ENCODE measurements around the gene MS4A15.
"Not testable (repeated sequence)": the region's sequence is repeated elsewhere in the genome, so short reads cannot be mapped to it uniquely, and the experiment has no call there.

The MS4A15 gene, protein sequence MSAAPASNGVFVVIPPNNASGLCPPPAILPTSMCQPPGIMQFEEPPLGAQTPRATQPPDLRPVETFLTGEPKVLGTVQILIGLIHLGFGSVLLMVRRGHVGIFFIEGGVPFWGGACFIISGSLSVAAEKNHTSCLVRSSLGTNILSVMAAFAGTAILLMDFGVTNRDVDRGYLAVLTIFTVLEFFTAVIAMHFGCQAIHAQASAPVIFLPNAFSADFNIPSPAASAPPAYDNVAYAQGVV

GRCh38 chr11:60756307-60757032 is at the start of gene MS4A15:
TSS of gene MS4A15 (plus strand) at chr11:60756867. CDS start at chr11:60763734, 6,867 bp downstream.
- DNase-seq (ENCODE audit: insufficient read length, low spot score) = peak; percentile 28
- TF ChIP-seq POLR2A (IDR thresholded peaks at IDR 0.05; ENCODE audit: low read depth, low read length) = no peak
- FAIRE-seq = no peak

DNA sequence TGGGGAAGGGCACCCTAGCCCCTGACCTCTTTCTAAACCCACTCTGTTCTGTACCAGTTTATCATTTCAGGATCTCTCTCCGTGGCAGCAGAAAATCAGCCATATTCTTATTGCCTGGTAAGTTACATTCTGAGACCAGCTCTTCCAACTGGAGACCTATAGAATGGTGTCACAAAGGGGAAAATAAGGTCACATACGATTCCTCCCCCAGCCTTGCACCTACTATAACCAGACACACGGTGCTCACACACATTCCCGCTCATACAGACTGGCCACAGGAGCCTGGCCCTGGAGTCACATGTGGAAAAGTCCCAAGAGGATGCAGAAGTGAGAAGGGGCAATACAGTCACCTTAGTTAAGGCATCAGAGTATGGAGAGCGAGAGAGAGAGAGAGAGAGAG is 49.7 kb upstream of the MS4A15 start:
- no peak for FAIRE-seq
- no peak for TF ChIP-seq POLR2A (IDR thresholded peaks at IDR 0.05; ENCODE audit: low read depth, low read length)
- no peak for DNase-seq (ENCODE audit: insufficient read length, low spot score)

- FAIRE-seq (no peak), DNase-seq (ENCODE audit: insufficient read length, low spot score) (no peak)
- TF ChIP-seq POLR2A (IDR thresholded peaks at IDR 0.05; ENCODE audit: low read depth, low read length) = no peak
Measured at GRCh38 chr11:60710482-60710881, 46.2 kb upstream of the MS4A15 start.

GRCh38 chr11:60711276-60711675 is 45.4 kb upstream of the MS4A15 start:
- DNase-seq (ENCODE audit: insufficient read length, low spot score) (no peak), FAIRE-seq (no peak)
- no peak for TF ChIP-seq POLR2A (IDR thresholded peaks at IDR 0.05; ENCODE audit: low read depth, low read length)

DNA sequence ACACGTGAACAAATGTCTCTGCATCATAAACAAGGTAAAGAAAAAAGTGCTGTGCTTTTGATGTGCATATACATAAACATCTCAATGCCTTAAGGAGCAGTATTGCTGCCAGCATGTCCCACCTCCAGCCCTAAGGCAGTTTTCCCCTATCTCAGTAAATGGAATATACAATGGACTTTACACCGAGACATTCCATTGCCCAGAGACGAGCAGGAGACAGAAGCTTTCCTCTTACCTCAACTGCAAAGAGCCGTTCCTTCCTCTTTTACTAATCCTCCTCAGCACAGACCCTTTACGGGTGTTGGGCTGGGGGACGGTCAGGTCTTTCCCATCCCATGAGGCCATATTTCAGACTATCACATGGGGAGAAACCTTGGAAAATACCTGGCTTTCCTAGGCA is 43.2 kb upstream of the MS4A15 start:
- not testable (repeated sequence) for DNase-seq (ENCODE audit: insufficient read length, low spot score); FAIRE-seq

GRCh38 chr11:60717956-60718355 is 38.7 kb upstream of the MS4A15 start:
- no peak for FAIRE-seq
- DNase-seq (ENCODE audit: insufficient read length, low spot score) = no peak
- no peak for TF ChIP-seq POLR2A (IDR thresholded peaks at IDR 0.05; ENCODE audit: low read depth, low read length)

GRCh38 chr11:60718524-60719316 is 37.9 kb upstream of the MS4A15 start:
- DNase-seq (ENCODE audit: insufficient read length, low spot score) = no peak
- no peak for FAIRE-seq
- TF ChIP-seq POLR2A (IDR thresholded peaks at IDR 0.05; ENCODE audit: low read depth, low read length) = no peak

- TF ChIP-seq POLR2A (IDR thresholded peaks at IDR 0.05; ENCODE audit: low read depth, low read length) = no peak
- FAIRE-seq (no peak), DNase-seq (ENCODE audit: insufficient read length, low spot score) (no peak)
Measured at GRCh38 chr11:60719391-60719790, 37.3 kb upstream of the MS4A15 start.

DNA sequence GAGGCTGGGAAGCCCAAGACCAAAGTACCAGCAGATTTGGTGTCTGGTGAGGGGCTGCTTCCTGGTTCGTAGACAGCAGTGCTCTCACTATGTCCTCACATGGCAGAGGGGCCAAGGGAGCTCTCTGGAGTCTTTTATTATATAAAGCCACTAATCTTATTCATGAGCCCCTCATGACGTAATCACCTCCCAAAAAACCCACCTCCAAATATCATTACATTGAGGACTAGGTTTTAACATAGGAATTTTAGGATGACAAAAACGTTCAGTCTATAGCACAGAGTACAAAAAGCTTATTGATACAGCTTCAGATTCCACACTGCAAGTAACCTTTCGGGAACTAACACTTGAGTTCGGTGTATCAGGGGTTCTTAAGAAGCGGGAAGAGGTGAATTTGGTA is 36.2 kb upstream of the MS4A15 start:
- TF ChIP-seq POLR2A (IDR thresholded peaks at IDR 0.05; ENCODE audit: low read depth, low read length) = no peak
- no peak for FAIRE-seq
- no peak for DNase-seq (ENCODE audit: insufficient read length, low spot score)

- FAIRE-seq (no peak), DNase-seq (ENCODE audit: insufficient read length, low spot score) (no peak)
- TF ChIP-seq POLR2A (IDR thresholded peaks at IDR 0.05; ENCODE audit: low read depth, low read length) = no peak
Measured at GRCh38 chr11:60724420-60724819, 32.2 kb upstream of the MS4A15 start, which contains the start of gene MS4A18. TSS of gene MS4A18 (plus strand) at chr11:60724720.

- TF ChIP-seq POLR2A (IDR thresholded peaks at IDR 0.05; ENCODE audit: low read depth, low read length) = no peak
- DNase-seq (ENCODE audit: insufficient read length, low spot score) (no peak), FAIRE-seq (no peak)
Measured at GRCh38 chr11:60725592-60725991, 31.1 kb upstream of the MS4A15 start.

GRCh38 chr11:60731586-60731985 is 25.1 kb upstream of the MS4A15 start:
- no peak for TF ChIP-seq POLR2A (IDR thresholded peaks at IDR 0.05; ENCODE audit: low read depth, low read length)
- no peak for FAIRE-seq

GRCh38 chr11:60734279-60734678 is 22.4 kb upstream of the MS4A15 start:
- FAIRE-seq (no peak), DNase-seq (ENCODE audit: insufficient read length, low spot score) (no peak)
- TF ChIP-seq POLR2A (IDR thresholded peaks at IDR 0.05; ENCODE audit: low read depth, low read length) = no peak

More at GRCh38 chr11:60731586-60731985, 25.1 kb upstream of the MS4A15 start:
- no peak for DNase-seq (ENCODE audit: insufficient read length, low spot score)

- DNase-seq (ENCODE audit: insufficient read length, low spot score) (no peak), FAIRE-seq (no peak)
- no peak for TF ChIP-seq POLR2A (IDR thresholded peaks at IDR 0.05; ENCODE audit: low read depth, low read length)
Measured at GRCh38 chr11:60739114-60739513, 17.6 kb upstream of the MS4A15 start.
